ENCODE measurements around the gene SMIM41.

The SMIM41 gene

DNA sequence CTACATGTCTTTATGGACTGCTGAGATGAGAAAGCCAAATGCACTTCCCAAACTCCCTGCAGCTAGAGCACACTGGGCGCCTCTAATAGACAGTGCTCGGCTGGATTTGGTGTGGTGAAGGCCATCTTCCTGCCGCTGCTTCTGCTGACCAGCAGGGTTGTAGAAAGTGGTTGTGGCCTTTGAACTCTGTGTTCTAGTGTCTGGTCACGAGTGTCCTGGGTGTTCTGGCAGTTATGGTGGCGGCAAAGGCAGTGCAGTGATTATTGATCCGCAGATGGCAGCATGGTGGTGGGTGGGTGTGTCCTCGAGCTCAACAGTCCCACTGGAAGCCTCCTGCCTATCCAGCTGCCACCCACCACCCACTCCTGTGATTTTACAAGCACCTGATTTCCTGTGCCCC lies 43.4 kb downstream of the SMIM41 start:
- DNase-seq, result no peak

DNA sequence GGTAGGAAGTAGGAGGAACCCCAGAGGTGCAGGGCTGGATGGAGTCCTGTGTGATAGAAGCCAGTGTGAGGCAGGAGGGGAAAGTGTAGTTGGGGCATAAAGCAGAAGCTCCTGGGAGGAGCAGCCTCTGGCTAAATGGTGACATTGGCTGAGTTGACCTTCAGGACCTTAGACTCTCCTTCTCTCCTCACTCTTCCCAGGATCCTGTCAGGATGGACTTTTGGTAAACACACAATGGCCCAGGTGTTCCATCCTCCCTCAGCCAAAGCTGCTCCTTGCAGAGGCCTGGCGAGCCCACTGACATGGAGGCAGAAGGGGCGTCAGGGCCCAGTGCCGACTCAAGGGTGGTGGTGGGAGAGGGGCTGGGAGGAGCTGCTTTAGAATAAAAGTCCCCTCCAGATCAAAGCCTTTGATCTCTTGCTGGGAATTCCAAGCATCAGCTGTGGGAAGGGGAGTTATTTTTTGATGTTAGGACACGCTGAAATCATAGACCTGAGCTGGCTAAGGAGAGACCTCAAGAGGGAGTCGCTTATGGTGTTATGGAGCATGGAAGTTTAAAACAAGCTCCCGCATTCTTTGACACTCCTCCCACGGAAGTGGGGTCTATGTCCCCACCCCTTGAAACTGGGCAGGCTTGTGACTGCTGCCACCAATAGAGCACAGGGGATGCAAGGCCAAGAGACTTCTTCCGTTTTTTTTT lies 44.1 kb downstream of the SMIM41 start:
- DNase-seq, result no peak

DNA sequence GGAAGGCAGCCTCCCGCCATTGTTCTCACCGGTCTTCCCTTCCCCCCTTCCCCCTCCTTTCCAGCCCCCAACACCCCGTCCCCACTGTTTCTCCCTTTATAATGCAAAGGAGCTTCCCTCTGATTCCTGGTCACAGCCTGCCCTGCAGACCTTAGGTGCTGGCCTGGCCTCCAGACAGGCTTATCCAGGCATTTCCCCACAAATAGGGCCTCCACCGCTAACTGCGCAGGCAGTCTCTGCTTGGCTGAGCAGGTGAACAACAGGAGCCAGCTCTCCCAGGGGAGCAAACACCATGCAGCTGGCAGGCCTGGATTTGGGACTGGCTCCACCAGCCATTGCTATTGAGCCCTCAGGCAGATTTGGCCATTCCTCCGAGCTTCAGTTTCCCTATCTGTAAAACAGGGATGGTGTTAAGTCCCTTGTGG lies 46.0 kb downstream of the SMIM41 start:
- DNase-seq, result no peak

DNA sequence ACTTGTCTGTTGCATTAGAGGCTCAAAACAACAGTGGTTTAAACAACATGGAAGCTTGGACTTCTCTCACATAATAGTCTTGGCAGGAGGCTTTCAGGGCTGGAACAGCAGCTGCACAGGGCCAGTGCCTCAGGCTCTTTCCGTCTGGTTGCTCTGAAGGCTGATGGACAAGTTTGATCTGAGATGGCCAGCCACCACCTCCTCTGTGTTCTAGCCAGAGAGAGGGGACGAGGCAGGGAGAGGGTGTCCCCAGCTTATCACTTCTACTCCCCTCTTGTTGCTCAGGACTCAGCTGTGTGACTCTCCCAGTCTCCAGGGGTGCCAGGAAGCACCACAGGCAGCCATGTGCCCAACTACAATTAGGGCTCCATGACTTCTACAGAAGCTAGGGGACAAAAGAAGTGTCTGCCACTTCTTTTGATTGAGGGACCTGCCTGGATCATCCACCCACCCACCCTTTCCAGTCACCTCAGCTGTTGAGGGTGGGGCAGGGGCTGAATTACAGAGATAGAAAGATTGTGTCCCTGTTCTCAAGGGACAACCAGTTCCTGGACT lies 46.6 kb downstream of the SMIM41 start:
- no peak for DNase-seq

DNA sequence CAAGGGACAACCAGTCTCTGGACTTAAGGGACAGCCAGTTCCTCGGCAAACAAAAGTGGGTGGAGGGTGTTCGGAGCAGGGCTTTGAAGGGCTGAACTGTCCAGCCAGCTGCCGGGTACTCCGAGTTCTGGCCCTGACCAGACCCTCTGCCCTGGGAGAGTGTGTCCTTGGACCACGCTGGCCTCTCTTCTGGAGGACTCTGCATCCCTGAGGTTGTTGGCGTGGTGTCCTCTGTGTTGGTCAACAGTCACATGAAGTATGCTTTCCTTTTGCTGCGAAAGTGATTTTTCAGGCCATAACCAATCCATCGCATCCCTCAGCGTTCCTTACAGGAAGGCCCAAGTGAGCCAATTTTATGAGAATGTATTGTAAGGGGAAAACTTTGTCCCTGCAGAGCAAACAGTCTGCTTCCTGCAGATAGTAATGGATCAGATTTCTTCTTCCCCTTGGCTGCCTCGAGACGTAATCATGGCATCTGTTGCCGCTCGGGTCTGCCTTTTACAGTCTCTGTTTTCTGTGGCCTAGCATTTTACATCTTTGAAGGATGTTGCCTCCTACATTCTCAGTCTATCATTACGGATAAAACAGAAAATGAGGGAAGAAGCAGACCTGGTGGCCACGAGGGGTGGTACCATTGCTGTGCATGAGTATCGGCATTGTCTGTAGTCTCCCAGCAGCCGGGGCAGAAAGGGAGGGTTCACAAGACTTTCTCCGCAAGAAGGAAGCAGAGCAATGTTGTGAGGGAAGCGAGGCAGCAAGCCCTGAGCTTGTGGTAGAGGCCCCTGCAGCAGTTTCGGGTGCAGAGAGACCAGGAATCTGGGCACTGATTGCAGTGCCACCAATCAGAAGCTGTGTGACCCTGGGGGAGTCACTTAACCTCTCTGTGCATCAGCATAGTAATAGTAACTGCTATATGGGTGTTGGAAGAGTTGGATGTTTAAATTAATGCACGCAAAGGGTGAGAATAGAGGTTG lies 47.4 kb downstream of the SMIM41 start:
- DNase-seq, result no peak

DNA sequence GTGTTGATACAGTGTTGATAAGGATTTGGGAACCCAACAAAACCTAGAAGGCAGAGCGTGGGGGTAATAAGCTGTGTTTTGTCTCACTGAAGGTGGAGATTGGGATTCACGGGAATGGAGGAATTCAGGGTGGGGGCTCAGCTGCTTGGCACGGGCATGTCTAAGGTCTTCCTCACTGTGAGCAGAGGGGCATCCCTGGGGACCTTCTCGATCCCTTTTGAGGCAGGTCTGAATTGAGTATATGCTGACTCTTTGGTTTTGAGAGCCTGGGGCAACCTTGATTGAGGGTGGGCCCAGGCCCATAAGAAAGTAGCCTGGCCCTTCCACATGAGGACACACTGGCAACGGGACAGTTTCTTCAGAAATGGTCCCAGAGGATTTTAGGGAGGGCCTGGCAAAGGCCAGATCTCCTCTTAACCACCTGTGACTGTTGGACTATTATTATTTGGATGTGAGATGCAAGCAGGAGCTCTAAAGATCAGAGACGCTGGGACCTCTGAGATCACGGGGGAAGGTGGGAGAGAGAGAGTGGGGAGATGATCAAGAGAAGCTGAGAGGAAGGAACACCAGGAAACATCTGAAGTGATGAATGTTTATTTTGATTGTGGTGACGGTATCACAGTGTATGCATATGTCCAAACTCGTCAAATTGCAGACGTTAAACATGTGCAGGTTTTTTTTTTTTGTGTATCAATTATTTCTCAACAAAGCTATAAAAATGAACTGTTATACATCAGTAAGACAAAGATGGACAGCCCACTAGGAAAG lies 48.4 kb downstream of the SMIM41 start:
- DNase-seq, result no peak

DNA sequence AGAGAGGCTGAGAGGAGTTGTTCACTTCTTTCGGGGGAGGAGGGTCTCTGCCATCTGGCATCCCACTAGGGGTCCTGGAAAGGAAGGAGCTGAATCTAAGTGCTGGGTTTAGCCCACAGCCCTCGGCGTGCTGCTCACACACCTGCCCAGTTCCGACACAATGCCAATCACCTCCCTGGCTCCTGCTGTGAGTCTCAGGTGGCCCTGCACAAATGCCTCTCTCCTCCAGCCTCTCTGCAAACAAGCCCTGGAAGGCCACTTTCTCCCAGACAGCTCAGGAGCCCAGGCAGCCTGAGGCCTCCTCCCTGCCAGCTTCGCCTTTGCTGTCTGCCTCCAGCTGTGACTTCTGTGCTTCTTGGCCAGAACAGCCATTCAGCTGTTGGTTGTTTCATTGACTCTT lies 51.2 kb downstream of the SMIM41 start:
- no peak for DNase-seq

DNA sequence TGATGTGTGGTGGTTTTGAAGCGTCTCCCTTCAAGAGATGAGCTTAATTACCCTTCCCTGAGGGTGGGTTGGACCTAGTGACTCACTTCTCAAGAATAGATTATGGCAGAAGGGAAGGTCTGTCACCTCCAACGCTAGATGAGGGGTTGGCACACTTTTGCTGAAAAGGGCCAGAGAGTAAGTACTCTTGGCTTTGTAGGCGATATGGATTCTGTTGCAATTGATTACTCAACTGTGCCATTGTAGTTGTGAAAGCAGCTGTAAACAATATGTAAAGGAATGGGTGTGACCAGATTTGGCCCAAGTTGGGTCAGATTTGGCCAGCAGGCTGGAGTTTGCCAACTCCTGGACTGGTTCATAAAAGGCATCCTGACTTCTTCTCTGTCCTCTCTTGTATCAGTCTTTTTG lies 53.3 kb downstream of the SMIM41 start:
- DNase-seq, result no peak

DNA sequence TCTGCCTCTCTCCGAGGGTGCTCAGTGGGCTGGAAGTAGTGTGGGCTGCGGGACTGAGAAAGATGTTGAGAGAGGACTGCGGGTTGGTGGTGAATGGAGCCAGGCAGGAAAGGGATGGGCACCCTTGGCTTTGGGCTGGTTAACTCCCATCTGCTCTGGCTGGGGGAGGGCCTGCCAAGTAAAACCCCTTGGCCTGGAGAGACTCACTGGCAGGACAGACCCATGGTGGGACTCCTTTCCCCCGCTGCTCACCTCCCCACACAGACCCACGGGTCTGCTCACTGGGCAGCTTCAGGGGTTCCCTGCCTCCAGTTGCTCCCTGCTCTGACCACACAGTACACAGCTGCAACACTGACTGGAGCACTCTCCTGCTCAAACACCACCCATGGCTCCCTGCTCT lies 58.2 kb downstream of the SMIM41 start:
- no peak for DNase-seq

DNA sequence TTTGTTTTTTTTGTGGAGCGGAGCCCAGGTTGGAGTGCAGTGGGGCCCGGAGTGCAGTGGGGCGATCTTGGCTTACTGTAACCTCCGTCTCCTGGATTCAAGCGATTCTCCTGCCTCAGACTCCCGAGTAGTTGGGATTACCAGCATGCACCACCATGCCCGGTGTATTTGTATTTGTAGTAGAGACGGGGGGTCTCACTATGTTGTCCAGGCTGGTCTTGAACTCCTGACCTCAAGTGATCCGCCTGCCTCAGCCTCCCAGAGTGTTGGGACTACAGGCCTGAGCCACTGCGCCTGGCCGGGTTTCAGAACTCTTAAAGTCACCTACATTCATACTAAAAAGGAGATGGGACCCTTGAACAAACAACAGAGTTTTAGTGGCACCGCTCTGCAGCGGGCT lies 59.6 kb downstream of the SMIM41 start:
- DNase-seq, result no peak

DNA sequence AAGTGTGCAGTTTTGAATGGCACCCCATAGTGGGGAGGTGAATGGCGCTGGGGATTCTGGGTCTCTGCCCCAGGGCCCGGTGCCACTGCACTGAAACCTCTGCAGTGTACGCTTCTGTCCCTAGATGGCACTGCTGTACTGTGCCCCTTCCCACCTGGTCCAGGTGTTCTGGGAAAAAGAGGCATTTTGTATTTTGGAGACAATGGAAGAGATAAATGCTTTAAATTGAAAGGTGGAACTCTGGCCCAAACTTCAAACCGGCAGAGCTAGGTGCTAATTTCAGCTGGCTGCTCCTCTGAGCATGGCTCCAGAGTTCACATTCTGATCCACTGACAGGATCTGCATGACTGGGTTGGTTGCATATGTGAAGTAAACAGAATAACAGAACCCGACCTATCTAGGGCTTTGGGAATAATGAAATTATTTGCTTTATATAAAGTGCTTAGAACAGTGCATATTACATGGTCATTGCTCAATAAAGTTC lies 60.1 kb downstream of the SMIM41 start:
- no peak for DNase-seq

DNA sequence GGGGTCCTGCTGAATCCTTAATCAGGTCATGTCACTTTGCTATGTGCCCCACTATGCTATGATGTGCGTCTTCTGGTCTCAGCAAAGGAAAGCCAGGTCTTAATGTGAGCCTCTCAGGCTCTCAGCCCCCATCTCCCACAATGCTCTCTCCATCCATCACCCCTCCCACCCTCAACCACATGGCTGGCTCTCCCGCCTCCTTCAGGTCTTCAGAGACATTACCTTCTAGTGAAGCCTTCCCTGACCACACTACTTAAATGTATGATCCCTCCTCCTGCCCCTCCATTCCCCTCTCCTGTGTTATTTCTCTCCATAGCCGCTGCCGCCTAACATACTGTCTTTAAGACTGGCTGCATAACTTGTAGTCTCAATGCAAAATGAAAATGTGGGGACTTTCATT lies 61.8 kb downstream of the SMIM41 start:
- DNase-seq, result no peak

DNA sequence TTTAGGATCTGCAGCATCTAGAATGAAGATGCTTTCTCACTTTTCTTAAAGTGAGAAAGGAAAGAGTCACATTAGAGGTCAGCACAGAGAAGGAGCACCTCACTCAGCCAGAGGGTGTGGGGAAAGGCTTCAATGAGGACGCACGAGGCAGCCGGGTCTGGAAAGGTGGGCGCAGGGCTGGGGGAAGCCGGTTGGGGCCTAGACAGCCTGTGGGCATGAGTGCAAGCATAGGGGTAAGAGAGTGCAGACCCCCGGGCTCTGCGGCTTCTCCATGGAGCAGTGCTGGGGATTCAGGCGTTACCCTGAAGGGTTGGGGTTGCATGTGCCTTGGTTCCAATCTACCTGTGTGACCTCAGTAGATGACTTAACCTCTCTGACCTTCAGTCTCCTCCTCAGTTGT lies 62.4 kb downstream of the SMIM41 start:
- DNase-seq, result no peak

DNA sequence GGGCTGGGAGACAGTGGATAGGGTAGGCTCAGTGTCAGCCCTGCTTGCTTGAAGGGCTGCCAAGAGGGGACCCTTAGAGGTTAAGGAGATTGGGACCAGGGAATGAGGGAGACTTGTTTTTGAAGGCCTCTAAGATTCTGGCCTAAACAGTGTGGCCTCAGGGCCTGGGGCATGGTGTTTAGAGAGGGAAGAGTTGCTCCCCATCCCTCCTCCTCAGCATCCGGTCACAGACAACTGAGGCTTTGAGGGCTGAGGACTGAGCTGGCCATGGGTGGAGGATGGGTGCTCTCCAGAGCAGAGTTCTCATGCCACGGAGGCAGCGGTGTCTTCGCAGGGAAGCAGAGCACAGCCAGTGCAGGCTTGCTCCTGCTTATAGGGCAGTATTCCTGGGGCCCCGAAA lies 62.9 kb downstream of the SMIM41 start:
- no peak for DNase-seq

DNA sequence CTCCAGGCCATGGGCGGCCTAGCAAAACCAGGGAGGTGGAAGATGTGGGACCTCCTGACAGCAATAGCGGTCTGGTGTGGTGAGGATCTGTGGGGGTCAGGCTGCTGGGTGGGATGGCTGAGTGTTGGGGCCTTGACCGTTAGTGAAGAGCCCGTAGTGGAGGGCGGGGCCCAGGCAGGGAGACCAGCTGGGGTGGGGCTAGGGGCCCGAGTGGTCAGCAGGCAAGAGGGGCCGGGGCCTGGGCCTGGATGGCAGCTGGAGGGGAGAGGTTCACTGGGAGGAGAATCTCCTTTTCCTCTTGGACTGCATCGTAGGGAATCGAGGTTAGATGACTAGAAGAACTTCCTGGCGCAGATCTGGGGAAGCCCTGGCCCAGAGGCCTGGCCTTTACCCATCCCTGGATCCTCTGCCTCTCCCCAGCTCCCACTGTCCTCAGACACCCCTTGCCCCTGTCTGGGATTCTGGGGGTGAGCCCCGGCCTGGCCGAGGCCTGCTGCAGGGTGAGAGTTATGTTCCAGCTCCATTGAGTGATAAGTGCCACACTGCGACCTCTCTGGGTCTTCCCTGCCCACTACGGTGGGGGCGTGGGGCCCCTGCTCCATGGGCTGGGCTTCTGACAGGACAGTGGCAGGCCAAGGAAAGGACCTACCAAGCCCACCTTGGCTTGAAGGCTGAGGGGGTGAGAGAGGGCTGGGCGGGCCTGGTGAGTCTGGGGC lies 65.2 kb downstream of the SMIM41 start:
- no peak for DNase-seq

DNA sequence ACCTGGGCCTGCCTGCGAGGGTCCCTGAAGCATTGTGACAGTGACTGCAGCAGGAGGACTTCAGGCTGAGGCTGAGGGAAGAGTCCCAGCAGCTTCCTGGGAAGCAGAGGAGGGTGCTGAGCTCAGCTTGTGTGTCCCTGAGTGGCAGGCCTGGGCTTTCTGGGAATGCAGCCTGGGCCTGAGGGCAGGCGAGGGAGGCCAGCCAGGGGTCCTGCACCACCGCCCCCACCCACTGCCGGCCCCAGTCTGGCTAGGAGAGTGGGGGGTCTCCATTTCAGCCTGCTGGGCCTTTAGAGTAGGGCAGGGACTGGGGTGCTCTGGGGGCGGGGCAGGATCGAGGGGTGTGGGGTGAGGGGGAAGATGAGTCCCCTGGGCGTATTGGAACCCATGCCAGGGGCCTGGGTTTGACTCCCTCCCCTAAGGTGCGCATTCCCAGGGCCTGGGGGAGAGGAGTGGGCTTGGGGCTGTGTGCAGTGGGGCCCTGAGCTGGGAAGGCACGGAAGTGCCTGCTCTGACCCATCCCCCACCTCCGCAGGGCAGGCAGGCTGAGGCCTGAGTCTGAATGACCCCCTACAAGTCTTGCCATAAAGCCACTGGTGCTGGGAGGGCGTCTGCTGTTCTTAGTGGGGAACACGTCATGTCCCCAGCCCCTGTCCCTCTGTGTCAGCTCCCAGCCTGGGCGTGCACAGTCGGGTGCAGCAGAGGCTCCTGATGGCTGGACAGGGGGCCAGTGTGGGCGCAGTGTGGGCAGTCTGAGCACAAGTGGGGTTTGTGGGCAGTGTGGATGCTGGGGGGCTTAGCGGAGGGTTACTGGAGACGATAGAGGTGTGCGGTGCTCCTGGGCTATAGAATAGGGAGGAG lies 66.0 kb downstream of the SMIM41 start:
- no peak for DNase-seq

DNA sequence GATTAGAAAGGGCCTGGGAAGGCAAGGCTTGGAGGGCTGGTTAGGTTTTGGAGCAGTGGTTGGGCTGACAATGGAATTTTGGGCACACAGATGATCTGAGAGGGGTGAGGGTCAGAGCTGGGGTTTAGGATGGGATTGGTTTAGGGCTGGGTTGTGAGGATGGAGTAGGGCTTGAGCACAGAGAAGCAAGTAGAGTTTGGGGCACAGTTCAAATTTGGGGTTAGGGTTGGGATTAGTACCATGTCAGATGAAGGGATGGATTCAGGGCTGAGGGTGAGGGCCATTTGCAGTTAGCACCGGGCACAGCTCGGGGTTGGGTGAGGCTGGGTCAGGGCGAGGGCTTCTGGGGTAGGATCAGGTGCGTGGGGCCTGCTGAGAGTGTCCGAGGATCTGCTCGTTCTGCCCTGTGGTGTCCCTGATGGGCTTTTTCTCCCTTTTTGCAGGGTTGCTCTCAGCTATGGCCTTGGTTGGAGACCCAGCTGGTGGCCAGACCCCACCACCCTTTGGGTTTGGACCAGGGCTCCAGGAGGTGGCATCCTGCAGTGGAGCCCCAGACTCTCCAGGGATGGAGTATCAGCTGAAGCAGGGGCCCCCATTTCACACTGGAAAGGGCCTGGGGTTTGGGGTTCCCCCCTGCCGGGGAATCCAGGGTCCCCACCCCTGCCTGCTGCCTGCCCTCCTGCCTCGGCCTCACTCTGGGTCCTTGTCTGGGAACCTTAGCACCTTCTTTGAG lies 66.8 kb downstream of the SMIM41 start:
- no peak for DNase-seq

DNA sequence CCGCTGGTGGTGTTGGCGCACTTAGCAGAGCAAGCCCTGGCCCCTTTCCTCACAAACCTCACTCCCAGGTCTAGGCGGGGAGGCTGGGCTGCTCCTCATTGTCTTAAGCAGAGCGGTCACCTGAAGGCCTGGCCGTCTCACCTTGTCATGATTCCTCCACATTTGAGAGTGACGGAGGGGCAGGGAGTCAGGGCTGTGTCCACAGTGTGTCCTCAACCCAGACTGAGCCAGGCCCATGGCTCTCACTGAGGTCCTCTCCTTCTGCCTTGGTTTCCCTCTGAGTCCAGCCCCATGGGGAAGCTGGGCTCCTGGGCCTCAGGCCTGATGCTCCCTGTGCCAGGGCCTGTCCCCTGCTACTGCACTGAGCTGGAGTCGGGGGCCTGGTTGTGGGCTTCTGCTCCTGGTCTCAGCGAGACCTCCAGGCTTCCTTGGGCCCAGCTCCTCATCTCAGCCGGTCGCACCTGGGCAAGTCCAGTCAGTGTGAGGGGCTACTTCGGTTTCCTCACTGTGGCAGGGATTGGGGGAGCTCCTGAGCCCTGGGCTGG lies 67.4 kb downstream of the SMIM41 start:
- no peak for DNase-seq

DNA sequence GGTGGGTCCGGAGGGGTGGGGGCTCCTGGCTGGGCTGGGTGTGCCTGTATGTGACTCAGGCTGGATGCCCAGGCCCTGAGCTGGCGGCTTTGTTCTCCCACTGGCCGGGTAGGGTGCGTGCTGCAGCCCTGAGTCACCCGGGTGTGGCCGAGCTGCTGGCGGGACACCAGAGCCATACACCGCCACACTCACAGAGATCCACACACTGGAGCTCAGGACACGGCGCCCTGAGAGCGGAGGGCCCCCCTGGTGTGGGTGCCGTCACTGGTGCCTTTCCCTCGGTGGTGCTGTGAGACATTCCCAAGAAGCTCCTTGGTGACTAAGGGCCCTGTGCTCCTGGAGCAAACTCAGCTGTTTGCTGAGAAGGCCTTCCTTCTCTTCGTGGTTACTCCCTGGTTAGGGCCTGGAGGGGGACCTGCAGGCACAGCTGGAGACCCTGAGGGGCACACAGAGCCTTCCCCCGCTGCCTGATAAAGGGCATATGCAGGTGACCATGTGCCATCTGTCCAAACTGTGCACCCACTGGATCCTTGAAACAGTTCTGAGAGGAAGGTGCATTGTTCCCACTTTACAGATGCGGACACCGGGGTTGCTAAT lies 68.0 kb downstream of the SMIM41 start:
- DNase-seq, result no peak

DNA sequence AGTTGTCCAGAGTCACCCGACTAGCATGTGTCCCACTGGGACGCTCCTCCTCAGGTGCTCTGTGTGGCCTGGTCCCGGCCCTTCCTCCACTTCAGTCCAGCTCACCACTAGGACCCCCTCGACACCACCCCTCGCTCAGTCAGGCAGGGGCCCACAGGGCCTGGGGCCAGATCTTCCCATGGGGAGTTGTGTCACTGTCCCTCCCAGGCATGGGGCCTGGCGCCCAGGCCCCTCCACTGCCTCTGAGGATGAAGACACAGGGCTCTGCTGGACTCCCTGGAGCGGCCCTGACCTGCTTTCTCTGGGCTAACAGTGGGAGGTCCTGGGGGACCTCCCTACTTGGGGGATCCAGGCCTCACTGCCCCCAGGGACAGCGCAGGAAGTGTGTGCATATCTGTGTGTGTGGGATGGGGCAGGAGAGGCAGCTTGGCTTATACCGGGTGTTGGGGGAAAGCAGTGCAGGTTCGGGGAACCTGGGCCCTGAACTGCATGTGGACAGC lies 68.5 kb downstream of the SMIM41 start:
- no peak for DNase-seq

Measured in effector CD8-positive, alpha-beta T cell (primary cell).